GM19099 (cell line): ENCODE results near the gene TMEM92.

Experiments used
- POLR2A ChIP-seq: IDR thresholded peaks from 3 replicates; pipeline ENCODE4 v1.6.1; 2011; ENCODE audit warnings: low read depth; ENCODE audit not compliant: insufficient read length; ENCODE audit errors: extremely low read depth

Gene TMEM92

DNA sequence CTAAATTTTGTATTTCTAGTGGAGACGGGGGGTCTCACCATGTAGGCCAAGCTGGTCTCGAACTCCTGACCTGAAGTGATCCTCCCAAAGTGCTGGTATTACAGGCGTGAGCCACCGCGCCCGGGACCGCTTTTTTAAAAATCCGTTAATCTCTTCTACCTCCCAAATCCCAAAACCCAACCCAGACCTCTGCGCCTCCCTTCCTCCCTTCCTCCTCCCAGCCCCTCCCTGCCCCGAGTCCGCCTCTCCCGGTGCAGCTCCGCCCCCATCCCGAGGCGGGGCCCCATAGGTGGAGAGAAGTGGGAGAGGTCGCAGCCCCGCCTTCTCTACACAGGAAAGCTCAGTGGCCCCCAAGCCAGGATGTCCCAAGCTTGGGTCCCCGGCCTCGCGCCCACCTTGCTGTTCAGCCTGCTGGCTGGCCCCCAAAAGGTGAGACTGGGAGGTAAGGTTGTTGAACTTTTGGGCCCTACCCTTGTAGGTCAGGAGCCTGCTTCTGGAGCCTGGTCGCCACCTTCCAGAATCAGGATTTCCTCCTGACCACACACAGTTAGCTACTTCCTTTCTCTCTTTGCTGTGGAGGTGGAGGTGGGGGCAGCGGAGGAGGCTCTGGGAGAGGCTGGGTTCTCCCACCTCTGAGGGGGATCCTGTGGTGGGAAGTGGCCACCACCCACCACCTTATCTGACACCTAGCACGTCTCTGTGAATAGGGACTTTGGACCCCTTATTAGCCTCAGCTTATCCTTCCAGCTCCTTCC lies at the start of gene TMEM92:
TSS of gene TMEM92 (plus strand) at position 325 of the 755 bp plus-strand sequence. CDS start at position 361, 36 bp downstream.
- TF ChIP-seq POLR2A: no peak

DNA sequence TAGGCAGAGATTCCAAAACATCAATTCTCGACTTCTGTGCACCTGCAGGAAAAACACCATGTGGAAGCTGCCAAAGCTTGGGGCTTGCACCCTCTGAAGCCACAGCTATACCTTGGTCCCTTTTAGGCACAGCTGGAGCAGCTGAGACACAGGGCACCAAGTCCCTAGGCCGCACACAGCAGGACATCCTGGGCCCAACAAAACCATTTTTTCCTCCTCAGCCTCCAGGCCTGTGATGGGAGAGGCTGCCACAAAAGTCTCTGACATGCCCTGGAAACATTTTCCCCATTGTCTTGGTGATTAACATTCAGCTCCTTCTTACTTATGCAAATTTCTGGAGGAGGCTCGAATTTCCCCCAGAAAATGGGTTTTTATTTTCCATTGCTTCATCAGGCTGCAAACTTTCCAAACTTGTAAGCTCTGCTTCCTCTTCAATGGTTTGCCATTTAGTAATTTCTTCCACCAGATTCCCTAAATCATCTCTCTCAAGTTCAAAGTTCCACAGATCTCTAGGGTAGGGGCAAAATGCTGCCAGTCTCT lies 48.5 kb upstream of the TMEM92 start:
- no peak for TF ChIP-seq POLR2A

DNA sequence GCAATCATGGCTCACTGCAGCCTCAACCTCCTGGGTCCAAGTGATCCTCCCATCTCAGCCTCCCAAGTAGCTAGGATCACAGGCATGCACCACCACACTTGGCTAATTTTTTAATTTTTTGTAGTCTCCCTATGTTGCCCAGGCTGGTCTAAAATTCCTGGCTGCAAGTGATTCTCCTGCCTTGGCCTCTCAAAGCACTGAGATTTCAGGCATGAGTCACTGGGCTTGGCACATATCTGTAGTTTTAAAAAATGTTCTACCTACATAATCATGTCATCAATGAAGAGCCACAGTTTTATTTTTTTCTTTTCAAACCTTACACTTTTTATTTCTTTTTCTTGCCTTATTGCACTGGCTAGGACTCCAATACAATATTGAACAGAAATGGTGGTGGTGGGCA lies 39.7 kb upstream of the TMEM92 start:
- no peak for TF ChIP-seq POLR2A

DNA sequence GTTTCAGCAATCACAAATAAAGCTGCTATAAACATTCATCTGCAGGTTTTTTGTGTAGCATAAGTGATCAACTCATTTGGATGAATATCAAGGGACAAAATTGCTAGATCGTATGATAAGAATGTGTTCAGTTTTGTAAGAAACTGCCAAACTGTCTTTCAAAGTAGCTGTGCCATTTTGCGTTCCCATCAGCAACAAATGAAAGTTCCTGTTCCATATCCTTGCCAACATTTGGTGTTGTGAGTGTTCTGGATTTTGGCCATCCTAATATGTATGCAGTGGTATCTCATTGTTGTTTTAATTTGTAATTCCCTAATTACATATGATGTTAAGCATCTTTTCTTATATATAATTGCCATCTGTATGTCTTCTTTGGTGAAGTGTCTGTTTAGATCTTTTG lies 36.4 kb upstream of the TMEM92 start:
- no peak for TF ChIP-seq POLR2A

DNA sequence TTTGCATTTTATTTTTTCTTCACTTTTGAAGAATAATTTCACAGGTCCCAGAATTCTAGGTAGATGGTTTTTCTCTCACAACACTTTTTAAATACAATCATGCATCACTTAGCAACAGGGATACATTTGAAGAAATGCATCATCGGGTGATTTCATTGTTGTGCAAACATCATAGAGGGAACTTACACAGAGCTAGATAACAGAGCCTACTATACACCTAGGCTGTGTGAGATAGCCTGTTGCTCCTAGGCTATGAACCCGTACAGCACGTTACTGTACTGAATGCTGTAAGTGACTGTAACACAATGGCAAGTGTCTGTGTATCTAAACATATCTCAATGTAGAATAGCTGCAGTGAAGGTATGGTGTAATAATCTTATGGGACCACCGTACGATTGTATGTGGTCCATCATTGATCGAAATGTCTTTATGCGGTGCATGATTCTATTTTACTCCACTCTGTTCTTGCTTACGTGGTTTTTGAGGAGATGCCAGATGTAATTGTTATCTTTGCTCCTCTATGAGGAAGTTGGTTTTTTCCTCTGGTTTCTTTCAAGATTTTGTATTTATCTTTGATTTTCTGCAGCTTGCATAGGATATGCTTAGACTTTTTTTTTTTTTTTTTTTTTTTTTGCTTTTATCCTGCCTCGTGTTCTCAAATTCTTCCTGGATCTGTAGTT lies 35.5 kb upstream of the TMEM92 start:
- TF ChIP-seq POLR2A: no peak

DNA sequence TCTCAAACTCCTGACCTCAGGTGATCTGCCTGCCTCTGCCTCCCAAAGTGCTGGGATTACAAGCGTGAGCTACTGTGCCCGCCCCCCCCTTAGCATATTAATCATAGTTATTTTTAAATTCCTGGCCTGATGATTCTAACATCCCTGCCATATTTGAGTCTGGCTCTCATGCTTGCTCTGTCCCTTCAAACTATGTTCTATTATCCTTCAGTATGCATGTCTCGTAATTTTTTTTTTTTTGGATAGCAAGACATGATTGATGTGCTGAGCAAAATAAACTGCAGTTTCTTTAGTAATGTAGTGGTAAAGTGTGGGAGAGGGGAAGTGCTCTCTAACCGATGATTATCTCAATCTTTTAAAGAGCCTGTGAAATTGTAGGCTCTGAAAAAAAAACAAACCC lies 34.3 kb upstream of the TMEM92 start:
- TF ChIP-seq POLR2A: no peak

DNA sequence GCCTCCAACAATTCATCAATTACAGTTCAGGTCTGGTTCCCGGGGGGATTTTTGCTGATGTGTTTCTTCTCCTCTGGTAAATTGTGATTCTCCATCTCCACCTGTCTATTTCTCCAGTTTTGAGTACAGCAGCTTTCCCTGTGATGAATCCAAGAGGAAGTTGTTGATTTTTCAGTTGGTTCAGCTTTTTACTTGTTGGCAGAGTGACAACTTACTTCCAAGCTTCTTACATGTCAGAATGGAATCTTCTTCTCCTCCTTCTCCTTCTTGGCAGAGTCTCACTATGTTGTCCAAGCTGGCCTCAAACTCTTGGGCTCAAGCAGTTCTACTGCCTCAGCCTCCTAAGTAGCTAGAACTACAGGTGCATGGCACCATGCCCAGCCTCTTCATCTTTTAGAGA lies 33.4 kb upstream of the TMEM92 start:
- TF ChIP-seq POLR2A: no peak

DNA sequence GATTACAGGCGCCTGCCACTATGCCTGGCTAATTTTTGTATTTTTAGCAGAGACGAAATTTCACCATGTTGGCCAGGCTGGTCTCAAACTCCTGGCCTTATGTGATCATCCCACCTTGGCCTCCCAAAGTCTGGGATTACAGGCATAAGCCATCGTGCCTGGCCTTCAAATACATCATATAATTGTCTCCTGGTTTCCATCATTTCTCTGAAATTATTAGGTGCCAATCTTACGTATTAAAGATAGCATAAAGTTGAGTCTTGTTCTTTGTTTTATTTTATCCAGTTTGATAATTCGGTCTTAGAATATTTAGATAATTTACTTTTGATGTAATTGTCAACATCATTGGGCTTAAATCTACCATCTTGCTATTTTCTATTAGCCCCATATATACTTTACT lies 32.8 kb upstream of the TMEM92 start:
- TF ChIP-seq POLR2A: no peak

DNA sequence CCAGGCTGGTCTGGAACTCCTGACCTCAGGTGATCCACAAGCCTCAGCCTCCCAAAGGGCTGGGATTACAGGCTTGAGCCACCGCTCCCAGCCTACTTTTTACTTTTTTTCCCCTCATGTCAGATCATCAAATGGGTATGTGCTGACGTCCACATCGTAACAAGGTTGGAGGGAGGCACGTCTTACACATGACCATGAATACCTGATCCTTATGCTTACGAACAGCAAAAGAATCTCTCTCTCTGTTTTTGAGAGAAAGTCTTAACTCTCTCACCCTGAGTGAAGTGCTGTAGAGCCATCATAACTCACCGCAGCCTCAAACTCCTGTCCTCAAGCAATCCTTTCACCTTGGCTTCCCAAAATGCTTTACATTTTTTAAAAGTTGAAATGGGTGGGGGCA lies 29.5 kb upstream of the TMEM92 start:
- TF ChIP-seq POLR2A: no peak

DNA sequence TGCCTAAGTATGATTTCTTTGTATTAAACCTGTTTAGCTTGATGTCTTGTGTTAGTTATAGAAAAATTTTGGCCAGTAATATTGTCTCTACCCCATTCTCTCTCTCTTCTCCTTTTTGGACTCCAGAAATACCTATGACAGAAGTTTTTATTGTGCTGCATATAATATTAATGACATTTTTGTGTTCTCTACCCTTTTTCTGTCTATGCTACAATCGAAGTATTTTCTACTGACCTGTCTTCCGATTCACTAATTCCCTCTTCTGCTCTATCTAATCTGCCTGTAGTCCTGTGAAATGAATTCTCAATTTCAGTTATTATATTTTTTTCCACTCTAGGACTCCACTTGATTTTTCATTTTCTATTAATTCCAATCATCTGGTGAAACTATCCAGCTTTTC lies 26.0 kb upstream of the TMEM92 start:
- TF ChIP-seq POLR2A: no peak

DNA sequence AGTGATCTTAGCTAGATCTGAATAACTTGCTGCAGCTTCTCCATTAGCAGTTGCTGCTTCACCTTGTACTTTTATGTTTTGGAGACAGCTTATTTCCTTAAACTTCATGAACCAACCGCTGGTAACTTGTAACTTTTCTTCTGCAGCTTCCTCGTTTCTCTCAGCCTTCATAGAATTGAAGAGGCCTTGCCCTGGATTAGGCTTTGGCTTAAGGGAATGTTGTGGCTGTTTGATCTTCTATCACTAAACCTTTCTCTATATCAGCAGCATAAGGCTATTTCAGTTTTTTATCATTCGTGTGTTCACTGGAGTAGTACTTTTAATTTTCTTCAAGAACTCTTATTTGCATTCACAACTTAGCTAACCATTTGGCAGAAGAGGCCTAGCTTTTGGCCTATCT lies 21.5 kb upstream of the TMEM92 start:
- TF ChIP-seq POLR2A: no peak

DNA sequence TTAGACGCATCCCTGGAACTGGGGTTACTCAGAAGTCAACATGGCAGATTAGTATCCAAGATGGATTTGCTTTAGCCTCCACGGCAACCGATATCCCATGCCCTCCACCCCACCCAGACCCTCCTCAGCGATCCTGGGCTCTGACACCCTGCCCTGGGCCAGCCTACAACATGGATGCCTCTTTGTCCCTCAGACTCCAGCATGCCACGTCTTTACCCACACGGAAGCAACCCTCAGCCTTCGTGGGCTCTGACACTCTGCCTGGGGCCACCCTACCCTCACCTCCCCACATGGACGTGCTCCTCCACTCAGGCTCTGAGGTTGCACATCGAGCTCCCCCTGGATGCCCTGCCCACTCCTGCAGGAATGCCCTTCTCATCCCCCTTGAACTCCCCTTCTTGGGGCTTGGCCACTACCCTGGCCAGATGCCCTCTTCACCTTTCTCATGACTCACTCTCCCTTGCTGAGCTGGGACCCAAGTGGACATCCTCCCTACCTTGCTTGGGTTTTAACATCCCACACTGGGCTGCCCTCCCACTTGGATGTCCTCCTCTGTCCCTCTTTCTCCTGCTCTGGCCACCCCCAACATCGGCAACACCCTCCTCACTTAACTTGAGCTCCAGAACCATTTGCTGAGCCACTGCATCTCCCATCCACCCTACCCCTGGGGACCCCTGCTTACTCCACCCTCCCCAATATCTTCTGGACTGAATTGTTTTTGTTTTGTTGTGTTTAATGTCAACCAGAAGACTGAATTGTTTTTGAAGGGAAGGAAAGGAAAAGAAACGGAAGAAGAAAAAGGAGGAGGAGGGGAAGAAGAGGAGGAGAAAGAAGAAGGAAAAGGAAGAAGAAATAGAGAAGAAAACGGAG lies 18.3 kb upstream of the TMEM92 start:
- no peak for TF ChIP-seq POLR2A

DNA sequence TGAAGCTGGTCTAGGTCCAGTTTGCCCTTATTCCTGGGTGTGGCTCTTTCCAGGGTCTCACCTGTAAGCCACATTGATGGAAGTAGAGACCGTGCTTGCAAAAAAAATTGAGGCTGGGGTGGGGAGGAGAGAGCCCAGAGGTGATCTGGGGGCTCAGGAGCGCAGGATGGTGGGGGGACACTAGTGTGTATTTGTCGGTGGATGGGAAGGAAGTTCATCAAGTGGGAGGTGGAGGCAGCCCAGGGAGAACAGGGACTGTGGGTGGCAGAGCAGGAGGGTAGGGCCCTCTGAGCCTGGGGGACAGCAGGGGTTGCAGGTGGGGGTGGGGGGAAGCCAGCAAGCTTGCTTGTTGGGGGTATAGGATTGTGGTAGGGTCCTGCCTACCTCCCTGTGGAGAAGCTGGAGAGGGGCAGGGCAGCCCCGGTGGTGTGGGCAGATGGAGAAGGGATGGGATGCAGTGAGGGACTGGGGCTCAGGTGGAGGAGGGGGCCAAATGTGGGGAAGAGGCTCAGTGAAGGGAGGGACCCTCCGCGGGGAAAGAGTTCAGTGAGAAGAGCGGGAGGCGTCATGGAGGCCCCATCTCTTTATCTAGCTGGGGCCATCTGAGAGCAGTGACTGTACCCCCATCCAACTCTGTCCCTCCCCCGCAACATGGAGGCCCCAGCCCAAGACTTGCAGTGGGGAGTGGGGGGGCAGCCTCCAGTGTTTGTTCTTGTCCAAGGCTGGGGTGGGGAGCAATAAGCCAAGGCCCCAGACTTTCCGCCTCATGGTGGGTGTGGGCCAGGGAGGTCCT lies 17.2 kb upstream of the TMEM92 start:
- no peak for TF ChIP-seq POLR2A

DNA sequence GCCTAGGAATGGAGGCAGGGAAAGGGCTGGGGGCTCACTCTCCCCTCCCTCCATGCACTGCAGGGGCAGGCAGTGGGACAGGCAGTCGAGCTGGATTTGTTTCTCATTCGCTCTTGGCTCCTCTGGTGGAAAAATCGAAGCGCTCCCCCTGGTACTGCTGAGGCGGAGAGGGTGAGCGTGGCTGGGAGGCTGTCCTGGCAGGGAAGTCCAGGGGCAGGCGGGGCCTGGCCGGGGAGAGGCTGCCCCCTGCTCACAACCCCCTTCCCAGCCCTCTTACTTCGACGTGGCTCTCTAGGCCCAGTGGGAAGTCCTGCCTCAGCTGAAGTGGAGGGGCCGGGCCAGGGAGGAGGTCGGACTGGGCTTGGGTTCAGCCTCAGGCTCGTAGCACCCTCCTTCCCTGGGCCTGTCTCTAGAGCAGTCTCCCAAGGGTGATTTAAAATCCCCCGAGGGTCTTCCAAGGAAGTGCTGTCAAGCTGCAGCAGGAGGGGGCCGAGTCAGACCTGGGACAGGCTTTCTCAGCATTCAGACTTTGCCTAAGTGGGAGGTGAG lies 16.5 kb upstream of the TMEM92 start:
- TF ChIP-seq POLR2A: no peak
